SK-N-SH (cell line): ENCODE data around the gene BSPRY. TPM values are rescaled to one million over a fixed set of nuclear protein-coding genes. Genes with fewer than 3 reads are reported as not detected.

ENCODE experiments used
- CTCF ChIA-PET: fragments of 300-600, 350-600 bp; formaldehyde crosslinking; extraction: SDS; loops from one replicate; lab custom pipeline; 2021; lab: Yijun Ruan, JAX
- POLR2A ChIA-PET: fragments of 350-600 bp; sonication (Branson Sonifier 250); formaldehyde crosslinking; extraction: SDS; loops from one replicate; lab custom pipeline; 2020; ENCODE audit warnings: antibody characterized with exemption, inconsistent platforms; lab: Yijun Ruan, JAX
- DNase-seq: peaks from one replicate; pipeline ENCODE4 v3.0.0; 2012
- H2AFZ ChIP-seq: fragments of 200-600 bp; sonication (generic); 2 replicates; pipeline ENCODE4 v1.8.1; 2016; ENCODE audit warnings: antibody characterized with exemption, mild to moderate bottlenecking, low read depth
- H3F3A ChIP-seq: fragments of 200-600 bp; sonication (generic); replicated peaks from 2 replicates; pipeline ENCODE3; 2016; ENCODE audit warnings: antibody characterized with exemption, mild to moderate bottlenecking; ENCODE audit not compliant: insufficient read depth
- H3K27ac ChIP-seq, 2 experiments: fragments of 200-500 bp in 1 of 2; fragments of 200-600 bp in 1 of 2; sonication (Bioruptor generic) in 1 of 2; sonication (generic), shearing (Covaris generic) in 1 of 2; 2 replicates each; pipeline versions ENCODE4 v1.5.1 to v1.6.1; 2014 to 2016; ENCODE audit warnings: low read depth in 2 of 2, inconsistent platforms in 1 of 2, low read length in 1 of 2, mild to moderate bottlenecking in 1 of 2, mixed read lengths in 1 of 2
- H3K27me3 ChIP-seq: fragments of 200-600 bp; sonication (generic), shearing (Covaris generic); 2 replicates; pipeline ENCODE4 v1.6.1; 2016; ENCODE audit warnings: mixed run types; ENCODE audit not compliant: insufficient read depth
- H3K36me3 ChIP-seq, 2 experiments: fragments of 200-500 bp in 1 of 2; fragments of 200-600 bp in 1 of 2; sonication (Bioruptor generic) in 1 of 2; sonication (generic) in 1 of 2; replicated peaks in 1 of 2; 2 replicates each; pipeline versions ENCODE3 to v1.5.1; 2014 to 2016; ENCODE audit warnings: low read length in 1 of 2, mild to moderate bottlenecking in 1 of 2; ENCODE audit not compliant: insufficient read depth in 2 of 2, control insufficient read depth in 1 of 2
- H3K4me1 ChIP-seq, 2 experiments: fragments of 200-500 bp in 1 of 2; fragments of 200-600 bp in 1 of 2; sonication (Bioruptor generic) in 1 of 2; sonication (generic), shearing (Covaris generic) in 1 of 2; 2 replicates each; pipeline versions ENCODE4 v1.5.1 to v1.6.1; 2014 to 2016; ENCODE audit warnings: low read depth in 1 of 2, low read length in 1 of 2, mixed run types in 1 of 2; ENCODE audit not compliant: insufficient read depth in 2 of 2, control insufficient read depth in 1 of 2
- H3K4me2 ChIP-seq: fragments of 200-600 bp; sonication (generic), shearing (Covaris generic); 2 replicates; pipeline ENCODE4 v1.6.1; 2017; ENCODE audit warnings: mixed run types
- H3K4me3 ChIP-seq, 2 experiments: fragments of 200-500 bp in 1 of 2; fragments of 200-600 bp in 1 of 2; sonication (Bioruptor generic) in 1 of 2; sonication (generic), shearing (Covaris generic) in 1 of 2; 2 replicates each; pipeline versions ENCODE4 v1.5.1 to v1.8.1; 2014 to 2016; ENCODE audit warnings: low read depth in 2 of 2, inconsistent platforms in 1 of 2, low read length in 1 of 2, mild to moderate bottlenecking in 1 of 2, mixed read lengths in 1 of 2, moderate library complexity in 1 of 2
- H3K79me2 ChIP-seq: fragments of 200-600 bp; sonication (generic); 2 replicates; pipeline ENCODE4 v1.8.1; 2017; ENCODE audit warnings: mild to moderate bottlenecking; ENCODE audit not compliant: insufficient read depth
- H3K9ac ChIP-seq: fragments of 200-600 bp; sonication (generic); 2 replicates; pipeline ENCODE4 v1.6.1; 2017; ENCODE audit warnings: mixed run types
- H3K9me2 ChIP-seq: fragments of 200-600 bp; sonication (generic); 2 replicates; pipeline ENCODE4 v1.6.1; 2017; ENCODE audit warnings: mixed run types
- H3K9me3 ChIP-seq: fragments of 200-600 bp; sonication (generic); 2 replicates; pipeline ENCODE4 v1.6.1; 2017; ENCODE audit warnings: mixed run types, mild to moderate bottlenecking, moderate library complexity
- H4K20me1 ChIP-seq: fragments of 200-600 bp; sonication (generic); 2 replicates; pipeline ENCODE4 v1.6.1; 2017; ENCODE audit warnings: mild to moderate bottlenecking, mixed run types; ENCODE audit not compliant: insufficient read depth
- CHD2 ChIP-seq: fragments of 150-350 bp; IDR thresholded peaks from 2 replicates; pipeline ENCODE4 v1.6.1; 2018; ENCODE audit warnings: low read length; ENCODE audit not compliant: partially characterized antibody
- CTCF ChIP-seq: fragments of 200-600 bp; sonication (generic); IDR thresholded peaks from 2 replicates; pipeline ENCODE4 v1.6.1; 2017; ENCODE audit warnings: antibody characterized with exemption, mild to moderate bottlenecking, moderate library complexity
- EP300 ChIP-seq, 2 experiments: IDR thresholded peaks; 2 replicates each; pipeline versions ENCODE4 v1.4.0 to v1.6.1; 2012; ENCODE audit warnings: borderline replicate concordance in 1 of 2, low read depth in 1 of 2, low read length in 1 of 2
- EZH2phosphoT487 ChIP-seq: fragments of 200-600 bp; sonication (generic); IDR thresholded peaks from 2 replicates; pipeline ENCODE4 v1.6.1; 2017; ENCODE audit warnings: low read depth, mixed run types, mild to moderate bottlenecking, antibody characterized with exemption, moderate library complexity, borderline replicate concordance
- FOSL2 ChIP-seq: IDR thresholded peaks from 2 replicates; pipeline ENCODE4 v1.4.0; 2012; ENCODE audit warnings: low read depth, mild to moderate bottlenecking, moderate library complexity, borderline replicate concordance
- FOXJ3 ChIP-seq: sonication (generic); formaldehyde crosslinking; IDR thresholded peaks from 2 replicates; pipeline ENCODE4 v1.5.1; 2020; ENCODE audit warnings: mild to moderate bottlenecking, missing genetic modification reagents
- FOXM1 ChIP-seq: IDR thresholded peaks from 2 replicates; pipeline ENCODE4 v1.4.0; 2012; ENCODE audit warnings: low read depth, mild to moderate bottlenecking
- GABPA ChIP-seq: IDR thresholded peaks from 2 replicates; pipeline ENCODE4 v1.4.0; 2012; ENCODE audit warnings: low read depth, mild to moderate bottlenecking
- GATA2 ChIP-seq: sonication (generic); formaldehyde crosslinking; IDR thresholded peaks from 2 replicates; pipeline ENCODE4 v1.5.0; 2020; ENCODE audit warnings: mild to moderate bottlenecking, missing genetic modification reagents
- IRF3 ChIP-seq: fragments of 150-350 bp; IDR thresholded peaks from 2 replicates; pipeline ENCODE4 v1.6.1; 2016; ENCODE audit warnings: mild to moderate bottlenecking, low read depth, low read length
- MAX ChIP-seq: IDR thresholded peaks from 2 replicates; pipeline ENCODE4 v1.4.0; 2012; ENCODE audit warnings: low read depth
- MEF2A ChIP-seq: IDR thresholded peaks from 2 replicates; pipeline ENCODE4 v1.4.0; 2012; ENCODE audit warnings: low read depth, borderline replicate concordance
- NRF1 ChIP-seq: IDR thresholded peaks from 2 replicates; pipeline ENCODE4 v1.6.1; 2012; ENCODE audit warnings: low read depth, mild to moderate bottlenecking, low read length
- PBX3 ChIP-seq: IDR thresholded peaks from 2 replicates; pipeline ENCODE4; 2012
- POLR2AphosphoS5 ChIP-seq: IDR thresholded peaks from 2 replicates; pipeline ENCODE4 v1.6.1; 2012; ENCODE audit warnings: low read depth, low read length
- RAD21 ChIP-seq: IDR thresholded peaks from 2 replicates; pipeline ENCODE4 v1.6.1; 2012; ENCODE audit warnings: mild to moderate bottlenecking, low read length
- RCOR1 ChIP-seq: fragments of 150-350 bp; IDR thresholded peaks from 2 replicates; pipeline ENCODE4 v1.6.1; 2017; ENCODE audit warnings: antibody characterized with exemption, low read length
- REST ChIP-seq: IDR thresholded peaks from 2 replicates; pipeline ENCODE4 v1.6.1; 2012; ENCODE audit warnings: mild to moderate bottlenecking, low read depth, low read length, moderate library complexity
- RFX5 ChIP-seq: IDR thresholded peaks from 2 replicates; pipeline ENCODE4 v1.6.1; 2012; ENCODE audit warnings: mild to moderate bottlenecking, improper control_type of control experiment, low read length
- RXRA ChIP-seq: IDR thresholded peaks from 2 replicates; pipeline ENCODE4 v1.4.0; 2012; ENCODE audit warnings: low read depth, mild to moderate bottlenecking, borderline replicate concordance
- SIN3A ChIP-seq: IDR thresholded peaks from 2 replicates; pipeline ENCODE4 v1.6.1; 2012; ENCODE audit warnings: low read depth, mild to moderate bottlenecking, low read length, moderate library complexity, borderline replicate concordance
- TAF1 ChIP-seq: IDR thresholded peaks from 2 replicates; pipeline ENCODE4 v1.6.1; 2012; ENCODE audit warnings: low read depth, mild to moderate bottlenecking, low read length, moderate library complexity, borderline replicate concordance
- TEAD4 ChIP-seq: IDR thresholded peaks from 2 replicates; pipeline ENCODE4 v1.4.0; 2012; ENCODE audit warnings: mild to moderate bottlenecking, borderline replicate concordance; ENCODE audit not compliant: insufficient read depth
- USF1 ChIP-seq: IDR thresholded peaks from 2 replicates; pipeline ENCODE4 v1.4.0; 2012; ENCODE audit warnings: low read depth, borderline replicate concordance
- YY1 ChIP-seq: IDR thresholded peaks from 2 replicates; pipeline ENCODE4 v1.4.0; 2012; ENCODE audit warnings: low read depth, mild to moderate bottlenecking
- WGBS: methylation state at CpG from one replicate; pipeline ENCODE4 v1.1.6; 2017; ENCODE audit warnings: low lambda C conversion rate; 5-methylcytosine and 5-hydroxymethylcytosine counted together
- polyA plus RNA-seq, 3 experiments: library from polyadenylated mRNA; depleted of rRNA; stranded (reverse); fragments of >200 nt; gene quantifications; 2 replicates each; pipeline ENCODE4 v1.2.3, GENCODE V29; 2012

Gene BSPRY
- polyA plus RNA-seq, 1 of the 3 experiments (the other 2 are of a cell fraction) = not detected

- H3F3A ChIP-seq = no peaks in the 10 kb centered on the region
- ChIA-PET POLR2A (interaction anchor here (1.1 to 1.3 kb wide), 3 partner anchors 21 to 91 kb away, joined by 3 to 5 read pairs (median 3); partner anchors contain the start of genes C9orf43, CDC26, POLE3 and PRPF4), CTCF (interaction anchor here (0.7 to 2.0 kb wide), 17 partner anchors 9 to 272 kb away, joined by 3 to 11 read pairs (median 4); partner anchors contain the start of genes ALAD, HDHD3 and WDR31)
- H3K79me2 ChIP-seq = no peaks in the 10 kb centered on the region
- H3K36me3 ChIP-seq = peaks cover 0 to 3% of the 10 kb centered on the region in 2 experiments
- no peak overlapping the region for H3K4me2 ChIP-seq
- no peaks in the 10 kb centered on the region for H4K20me1 ChIP-seq
- H3K9me2 ChIP-seq = no peaks in the 10 kb centered on the region
- no peak overlapping the region for H3K9ac ChIP-seq
- no peak overlapping the region for H3K4me3 ChIP-seq
- peaks cover 0 to 4% of the 10 kb centered on the region in 2 experiments; a peak in 1 of 4 replicates for H3K4me1 ChIP-seq
- no peaks in the 10 kb centered on the region; the same call in 1 of the 2 replicates for H3K27me3 ChIP-seq
- no peaks in the 10 kb centered on the region for H3K9me3 ChIP-seq
- WGBS = 29% methylated on average over 2 of the region's 2 CpGs
- H2AFZ ChIP-seq = no peak overlapping the region
- DNase-seq = peak; percentile 68
- H3K27ac ChIP-seq = no peak overlapping the region
- TF ChIP-seq USF1 = no peak
- no peak for TF ChIP-seq MAX
- TF ChIP-seq TEAD4 = no peak
- TF ChIP-seq FOSL2 = no peak
- TF ChIP-seq TAF1 = no peak
- TF ChIP-seq REST = no peak
- peak; percentile 69; the same call in 1 of the 2 replicates for TF ChIP-seq RCOR1
- TF ChIP-seq EZH2phosphoT487 = no peak
- TF ChIP-seq CTCF = no peak
- no peak for TF ChIP-seq CHD2
- TF ChIP-seq RFX5 = no peak
- TF ChIP-seq MEF2A = no peak
- no peak for TF ChIP-seq RXRA
- TF ChIP-seq NRF1 = no peak
- no peak for TF ChIP-seq RAD21
- no peak for TF ChIP-seq IRF3
- TF ChIP-seq GATA2 = peak; percentile 83
- TF ChIP-seq EP300 (IDR thresholded peaks at IDR 0.05; ENCODE audit: borderline replicate concordance in 1 of 2, low read depth in 1 of 2, low read length in 1 of 2) = peak in 1 of 2 experiments; percentile 40; a peak in 1 of 4 replicates
- no peak for TF ChIP-seq SIN3A
- TF ChIP-seq YY1 = no peak
- TF ChIP-seq PBX3 = no peak
- TF ChIP-seq FOXJ3 (CRISPR knock-in tag) = no peak
- no peak for TF ChIP-seq FOXM1
- TF ChIP-seq GABPA = no peak
- no peak for TF ChIP-seq POLR2AphosphoS5
Observed at GRCh38 chr9:113319054-113319453, 30.3 kb upstream of the BSPRY start.
